Suprapubic skin (tissue), 4 donors: ENCODE measurements around the gene SERPINE3.

Experiments
- CTCF ChIP-seq, 2 donors: fragments of 200-600 bp in 1 of 2; fragments of 450-650 bp in 1 of 2; sonication (generic) in 1 of 2; IDR thresholded peaks; one replicate each; pipeline ENCODE4 v1.5.1; 2016 to 2019; ENCODE audit warnings: antibody characterized with exemption in 2 of 2, mild to moderate bottlenecking in 1 of 2, moderate library complexity in 1 of 2
- POLR2A ChIP-seq, 2 donors: fragments of 450-650 bp; IDR thresholded peaks; one replicate each; pipeline ENCODE4 v1.6.1; 2017; ENCODE audit warnings: antibody characterized with exemption in 2 of 2, mild to moderate bottlenecking in 2 of 2, moderate library complexity in 2 of 2
- POLR2AphosphoS5 ChIP-seq, 3 donors: sonication (generic); formaldehyde crosslinking; IDR thresholded peaks; one replicate each; pipeline ENCODE4 v1.6.1; 2017; ENCODE audit warnings: antibody characterized with exemption in 3 of 3

GRCh38 chr13:51359352-51359751 is 19.9 kb downstream of the SERPINE3 start:
- no peak for TF ChIP-seq POLR2AphosphoS5 (IDR thresholded peaks at IDR 0.05)
- no peak for TF ChIP-seq CTCF (IDR thresholded peaks at IDR 0.05)
- no peak for TF ChIP-seq POLR2A (IDR thresholded peaks at IDR 0.05)
